Panc1 (cell line): Measurements from ENCODE around the gene AP1B1. TPM values are rescaled to one million over a fixed set of nuclear protein-coding genes. Genes with fewer than 3 reads are reported as not detected.

Experiments
- ATAC-seq: fragments of 200-7000 bp; cut with Tn5 transposase; 2 replicates; pipeline ENCODE4 v1.9.1; 2020; ENCODE audit warnings: mild to moderate bottlenecking, moderate library complexity
- BruUV-seq: library from RNA; stranded (reverse); fragments of 400-500 nt; replicated peaks from 2 replicates; lab custom pipeline; 2021; lab: Mats Ljungman, UMichigan
- CTCF ChIA-PET: fragments of 300-600 bp; sonication (Branson Sonifier 250); formaldehyde crosslinking; loops from one replicate; lab custom pipeline; 2022; ENCODE audit warnings: antibody characterized with exemption; lab: Charles Lee
- POLR2A ChIA-PET: fragments of 300-600 bp; sonication (Branson Sonifier 250); formaldehyde crosslinking; loops from one replicate; lab custom pipeline; 2022; ENCODE audit warnings: antibody characterized with exemption; lab: Charles Lee
- DNase-seq: peaks from one replicate; pipeline ENCODE4 v3.0.0-alpha.2; 2010; ENCODE audit warnings: low read depth, low spot score
- H3K27ac ChIP-seq: 2 replicates; pipeline ENCODE4 v1.5.1; 2011; ENCODE audit warnings: mild to moderate bottlenecking, low read length, inconsistent platforms
- H3K27me3 ChIP-seq: fragments of 200-500 bp; sonication (Bioruptor generic); 2 replicates; pipeline ENCODE4 v1.6.0; 2014; ENCODE audit warnings: low read length, inconsistent platforms; ENCODE audit not compliant: control insufficient read depth, insufficient read depth
- H3K36me3 ChIP-seq: fragments of 200-500 bp; sonication (Bioruptor generic); 2 replicates; pipeline ENCODE4 v1.5.1; 2014; ENCODE audit warnings: inconsistent platforms, mild to moderate bottlenecking, low read length, moderate library complexity; ENCODE audit not compliant: control insufficient read depth, insufficient read depth
- H3K4me1 ChIP-seq: 2 replicates; pipeline ENCODE4 v1.5.1; 2011; ENCODE audit warnings: inconsistent platforms, mild to moderate bottlenecking, low read length, moderate library complexity; ENCODE audit not compliant: control insufficient read depth, insufficient read depth
- H3K4me3 ChIP-seq, 2 experiments: 2 replicates each; pipeline ENCODE4 v1.5.1; 2011 to 2012; ENCODE audit warnings: low read depth in 2 of 2, low read length in 2 of 2, mild to moderate bottlenecking in 2 of 2, inconsistent platforms in 1 of 2, moderate library complexity in 1 of 2
- H3K9me3 ChIP-seq: fragments of 200-500 bp; sonication (Bioruptor generic); 2 replicates; pipeline ENCODE4 v1.5.1; 2014; ENCODE audit warnings: low read depth, mild to moderate bottlenecking, inconsistent platforms, low read length, moderate library complexity; ENCODE audit not compliant: control insufficient read depth, insufficient read depth
- CTCF ChIP-seq: fragments of 450-650 bp; IDR thresholded peaks from 2 replicates; pipeline ENCODE4 v1.5.1; 2017; ENCODE audit warnings: mild to moderate bottlenecking
- POLR2AphosphoS5 ChIP-seq: IDR thresholded peaks from 2 replicates; pipeline ENCODE4 v1.6.1; 2012; ENCODE audit warnings: mild to moderate bottlenecking, low read depth, low read length, moderate library complexity
- REST ChIP-seq, 2 experiments: IDR thresholded peaks; 2 replicates each; pipeline ENCODE4 v1.6.1; 2011 to 2012; ENCODE audit warnings: low read depth in 2 of 2, control low read depth in 1 of 2, low read length in 1 of 2, mild to moderate bottlenecking in 1 of 2, moderate library complexity in 1 of 2; ENCODE audit not compliant: insufficient read depth in 1 of 2
- SIN3A ChIP-seq: IDR thresholded peaks from 2 replicates; pipeline ENCODE4 v1.6.1; 2012; ENCODE audit warnings: low read depth, mild to moderate bottlenecking, low read length, moderate library complexity, borderline replicate concordance; ENCODE audit not compliant: insufficient read depth
- TCF7L2 ChIP-seq: IDR thresholded peaks from 2 replicates; pipeline ENCODE4 v1.6.1; 2011; ENCODE audit warnings: mild to moderate bottlenecking, low read depth, low read length, inconsistent platforms
- in situ Hi-C: cut with HindIII; loops from 2 replicates; pipeline ENCODE4 v1.10.0; 2016; ENCODE audit warnings: low sequenced_read_pairs, low pct_unique_long_range_greater_than_20kb
- intact Hi-C: fragments of 100-400 bp; cut with micrococcal nuclease; formaldehyde crosslinking; loops from one replicate; pipeline ENCODE4 v1.10.0; 2022; ENCODE audit not compliant: unreplicated experiment
- total RNA-seq: library from RNA; stranded (reverse); gene quantifications from one replicate; pipeline ENCODE4 v1.2.1, GENCODE V29; 2021; ENCODE audit not compliant: unreplicated experiment

Gene AP1B1
- total RNA-seq, 1 experiment from 2014 or later = 48.6 TPM

- CTCF ChIA-PET = no interaction called here
- TF ChIP-seq CTCF (no peak), REST (IDR thresholded peaks at IDR 0.05; ENCODE audit: insufficient read depth in 1 of 2, low read depth in 2 of 2, low read length in 1 of 2) (no peak), POLR2AphosphoS5 (no peak), SIN3A (no peak), TCF7L2 (no peak)
- peaks cover 4% of the 10 kb centered on the region for H3K4me1 ChIP-seq
- H3K27me3 ChIP-seq = no peaks in the 10 kb centered on the region
- no peak for ATAC-seq
- H3K36me3 ChIP-seq = no peaks in the 10 kb centered on the region
- H3K9me3 ChIP-seq = no peaks in the 10 kb centered on the region
- intact Hi-C loops (no loop called here), in situ Hi-C loops (no loop called here)
- POLR2A ChIA-PET = no interaction called here
- H3K4me3 ChIP-seq = no peak overlapping the region
- DNase-seq = no peak
- BruUV-seq = no TSS peak
- no peak overlapping the region for H3K27ac ChIP-seq
Measured at GRCh38 chr22:29341056-29341848, 47.1 kb downstream of the AP1B1 start.

GRCh38 chr22:29340566-29340965 is 47.8 kb downstream of the AP1B1 start:
- ChIA-PET CTCF (interaction anchor here (0.6 kb wide), 1 partner anchor 892 kb away, joined by 6 read pairs; no protein-coding TSS in a partner anchor), POLR2A (no interaction called here)
- Histone ChIP-seq H3K27ac (no peak overlapping the region), H3K9me3 (no peaks in the 10 kb centered on the region), H3K36me3 (no peaks in the 10 kb centered on the region), H3K27me3 (no peaks in the 10 kb centered on the region), H3K4me1 (peaks cover 4% of the 10 kb centered on the region), H3K4me3 (no peak overlapping the region)
- no TSS peak for BruUV-seq
- in situ Hi-C loops (no loop called here), intact Hi-C loops (no loop called here)
- ATAC-seq (no peak), DNase-seq (no peak)
- no peak for TF ChIP-seq CTCF
- no peak for TF ChIP-seq REST (IDR thresholded peaks at IDR 0.05; ENCODE audit: insufficient read depth in 1 of 2, low read depth in 2 of 2, low read length in 1 of 2)
- TF ChIP-seq SIN3A = no peak
- no peak for TF ChIP-seq POLR2AphosphoS5
- no peak for TF ChIP-seq TCF7L2
